SK-N-DZ (cell line): Measurements from ENCODE around the gene ARHGAP24.

Experiments
- DNase-seq: peaks from one replicate; pipeline ENCODE4 v3.0.0-alpha.2; 2015; ENCODE audit warnings: low spot score

The ARHGAP24 gene

GRCh38 chr4:85774489-85774888 is 299.5 kb downstream of the ARHGAP24 start:
- peak; percentile 80 for DNase-seq

DNA sequence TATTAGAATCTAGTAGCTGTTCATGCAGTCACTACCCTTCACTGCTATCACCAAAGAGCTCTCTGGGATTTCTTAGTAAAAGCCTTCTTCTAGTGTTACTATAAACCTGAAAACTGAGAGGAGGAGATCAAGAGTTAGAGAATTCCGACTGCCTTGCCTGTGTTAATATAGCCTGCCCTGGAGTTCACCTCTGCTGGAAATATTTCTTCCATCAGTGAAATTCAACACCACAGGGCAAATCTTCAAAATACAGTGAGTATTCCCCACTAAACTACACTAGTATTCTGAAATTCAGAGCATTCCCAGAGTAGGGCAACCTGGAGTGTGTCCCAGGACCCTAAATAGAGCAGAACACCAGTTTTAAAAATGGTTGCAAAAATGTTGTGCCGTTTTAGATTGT is 301.1 kb downstream of the ARHGAP24 start:
- DNase-seq: no peak

- DNase-seq: no peak
Observed at GRCh38 chr4:85776579-85776978, 301.6 kb downstream of the ARHGAP24 start.

GRCh38 chr4:85777908-85778631 is 303.1 kb downstream of the ARHGAP24 start:
- no peak for DNase-seq

GRCh38 chr4:85778632-85779131 is 303.7 kb downstream of the ARHGAP24 start:
- DNase-seq: no peak

- DNase-seq: no peak
Observed at GRCh38 chr4:85779165-85779564, 304.2 kb downstream of the ARHGAP24 start.

- no peak for DNase-seq
Observed at GRCh38 chr4:85780664-85781063, 305.7 kb downstream of the ARHGAP24 start.

DNA sequence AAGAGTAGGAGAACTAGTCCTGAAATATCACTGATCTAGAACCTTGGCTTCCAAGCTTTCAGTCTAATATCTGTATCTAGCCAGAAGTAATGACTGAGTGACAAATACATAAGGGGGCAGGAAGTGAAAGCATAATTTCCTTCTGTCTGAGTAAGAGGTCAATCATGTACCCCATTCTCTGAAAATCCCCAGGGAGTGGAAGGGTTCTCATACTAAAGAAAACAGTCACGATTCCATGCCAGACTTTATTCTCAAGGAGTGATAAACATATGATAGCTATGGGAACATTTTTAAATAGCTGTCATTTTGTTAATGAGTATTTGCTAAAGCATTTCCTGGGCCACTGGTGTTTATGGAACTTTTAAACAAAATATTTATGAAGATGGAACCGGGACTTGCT is 308.5 kb downstream of the ARHGAP24 start:
- no peak for DNase-seq

- DNase-seq: no peak
Observed at GRCh38 chr4:85783900-85784299, 308.9 kb downstream of the ARHGAP24 start.

- DNase-seq: no peak
Observed at GRCh38 chr4:85784348-85784747, 309.4 kb downstream of the ARHGAP24 start.

GRCh38 chr4:85784947-85785346 is 310.0 kb downstream of the ARHGAP24 start:
- DNase-seq: no peak

DNA sequence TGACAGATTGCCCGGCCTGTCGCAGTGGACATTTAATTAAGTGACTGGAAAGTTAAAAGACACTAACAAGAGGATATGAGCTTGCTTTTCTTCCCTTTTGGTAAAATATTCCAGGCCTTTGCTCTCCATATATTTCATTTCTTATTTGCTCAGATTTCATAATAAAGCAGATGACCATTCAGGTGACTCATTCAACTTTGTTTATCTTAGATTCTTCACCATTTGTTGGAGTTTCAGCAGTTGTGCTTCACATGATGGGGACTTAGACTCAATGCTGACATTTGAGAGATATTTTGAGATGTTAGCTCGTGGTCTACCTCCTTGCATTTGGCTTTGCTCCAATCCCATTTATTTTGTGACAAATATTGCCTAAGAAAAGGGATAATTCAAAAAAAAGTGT is 312.2 kb downstream of the ARHGAP24 start:
- no peak for DNase-seq

GRCh38 chr4:85788604-85789003 is 313.7 kb downstream of the ARHGAP24 start:
- no peak for DNase-seq

DNA sequence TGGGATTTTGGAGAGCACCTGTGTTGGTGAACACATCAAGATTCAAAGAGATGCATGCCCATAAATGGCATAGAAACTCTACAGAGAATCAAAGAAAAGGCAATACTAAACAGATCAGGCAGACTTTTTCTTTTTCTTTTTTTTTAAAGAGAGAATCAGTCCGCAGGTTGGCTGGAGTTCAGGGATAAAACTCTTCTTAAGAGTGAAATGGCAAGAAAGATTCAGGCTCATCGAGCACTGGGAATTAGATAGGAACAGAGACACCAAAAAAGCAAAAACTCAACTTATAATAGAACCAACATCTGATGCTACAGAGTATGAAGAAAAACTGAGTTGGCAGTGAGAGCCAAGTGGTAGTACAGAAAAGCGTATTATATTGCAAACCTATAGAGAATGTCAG is 314.3 kb downstream of the ARHGAP24 start:
- no peak for DNase-seq

- no peak for DNase-seq
Observed at GRCh38 chr4:85790582-85790981, 315.6 kb downstream of the ARHGAP24 start.

GRCh38 chr4:85792376-85793232 is 317.7 kb downstream of the ARHGAP24 start:
- DNase-seq: no peak

DNA sequence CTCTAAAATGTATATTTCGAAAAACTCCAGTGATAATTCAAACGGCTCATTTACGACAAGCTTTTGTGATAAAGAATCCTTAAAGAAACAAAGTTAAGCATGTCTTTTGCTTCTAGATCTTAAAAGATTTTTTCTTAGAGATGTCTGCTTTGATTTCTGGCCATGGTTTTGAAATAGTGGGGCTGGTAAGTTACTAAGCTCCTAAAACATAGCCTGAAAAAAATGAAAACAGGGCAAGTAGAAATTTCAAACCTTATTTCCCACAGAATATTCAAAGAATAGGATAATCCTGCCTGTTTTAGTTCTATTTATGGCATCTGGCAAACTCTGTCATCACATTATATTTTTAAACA is 318.3 kb downstream of the ARHGAP24 start:
- DNase-seq: no peak

GRCh38 chr4:85798012-85798770 is 323.2 kb downstream of the ARHGAP24 start:
- DNase-seq: no peak

- DNase-seq: no peak
Observed at GRCh38 chr4:85803856-85804255, 328.9 kb downstream of the ARHGAP24 start.

GRCh38 chr4:85805891-85806290 is 330.9 kb downstream of the ARHGAP24 start:
- DNase-seq: no peak

- DNase-seq: no peak
Observed at GRCh38 chr4:85806334-85806733, 331.4 kb downstream of the ARHGAP24 start.
